ENCODE data around the gene NDUFAF2.

NDUFAF2 gene

DNA sequence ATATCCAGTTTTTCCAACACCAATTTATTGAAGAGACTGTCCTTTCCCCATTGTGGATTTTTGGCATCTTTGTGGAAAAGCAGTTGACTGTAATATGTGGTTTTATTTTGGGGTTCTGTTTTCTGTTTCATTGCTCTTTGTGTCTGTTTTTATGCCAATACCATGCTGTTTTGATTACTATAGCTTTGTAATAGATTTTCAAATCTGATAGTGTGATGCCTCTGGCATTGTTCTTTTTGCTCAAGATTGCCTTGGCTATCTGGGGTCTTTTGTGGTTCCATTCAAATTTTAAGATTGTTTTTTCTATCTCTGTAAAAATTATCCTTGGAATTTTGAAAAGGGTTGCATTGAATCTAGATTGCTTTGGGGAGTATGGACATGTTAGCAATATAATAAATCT lies 99.5 kb downstream of the NDUFAF2 start:
- H3K9me3 Mint-ChIP-seq, result no peaks in the 10 kb centered on the region

DNA sequence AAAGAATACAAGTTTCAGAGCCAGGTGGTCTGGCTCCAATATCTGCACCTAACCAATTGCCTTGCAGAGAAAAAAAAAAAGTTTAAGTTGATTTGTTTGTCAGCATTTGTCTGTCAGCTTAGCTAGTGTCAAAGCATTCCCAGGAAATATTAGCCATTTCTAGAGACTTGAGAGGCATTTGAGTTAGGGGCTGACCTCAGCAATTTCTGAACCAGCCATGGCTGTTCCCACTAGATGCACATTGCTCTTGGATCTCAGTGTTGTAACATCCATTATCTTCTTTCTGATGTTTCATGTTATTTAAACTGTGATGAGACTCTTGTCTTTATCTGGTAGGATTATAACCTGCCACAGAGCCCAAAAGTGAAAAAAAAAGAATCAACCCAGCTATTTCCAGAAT lies 102.3 kb downstream of the NDUFAF2 start:
- no peaks in the 10 kb centered on the region for H3K36me3 Mint-ChIP-seq (ENCODE audit: low read depth)
- H3K27me3 Mint-ChIP-seq, result no peaks in the 10 kb centered on the region
- no peaks in the 10 kb centered on the region for H3K4me1 Mint-ChIP-seq (ENCODE audit: low read depth)
- intact Hi-C loops (cut with micrococcal nuclease), result no loop called here
- no peak overlapping the region for H3K4me3 Mint-ChIP-seq
- no peak overlapping the region for H3K27ac Mint-ChIP-seq
- H3K9me3 Mint-ChIP-seq, result no peaks in the 10 kb centered on the region

More for the DNA sequence above, 99.5 kb downstream of the NDUFAF2 start:
- Mint-ChIP-seq H3K36me3 (ENCODE audit: low read depth) (no peaks in the 10 kb centered on the region), H3K27me3 (no peaks in the 10 kb centered on the region), H3K4me1 (ENCODE audit: low read depth) (no peaks in the 10 kb centered on the region), H3K27ac (no peak overlapping the region), H3K4me3 (no peak overlapping the region)
- intact Hi-C loops (cut with micrococcal nuclease), result no loop called here

DNA sequence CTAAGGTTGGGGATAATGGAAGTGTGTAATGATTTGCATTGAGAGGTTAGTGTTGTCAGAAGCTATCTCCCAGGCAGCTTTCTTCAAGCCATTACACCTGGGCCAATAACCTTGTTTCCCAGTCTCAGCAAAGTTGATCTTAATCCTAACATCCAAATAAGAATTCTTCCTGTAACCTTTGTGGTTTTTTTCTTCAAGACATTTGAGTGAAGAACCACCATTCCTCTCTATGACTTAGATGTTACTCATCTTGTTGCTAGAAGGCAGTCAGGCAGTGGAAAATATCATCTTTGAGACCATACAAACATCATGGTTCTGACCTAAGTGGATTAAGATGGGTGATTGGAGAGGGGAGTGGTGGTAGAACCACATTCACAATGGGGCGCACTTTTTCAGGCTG lies 103.5 kb downstream of the NDUFAF2 start:
- Mint-ChIP-seq H3K36me3 (ENCODE audit: low read depth) (no peaks in the 10 kb centered on the region), H3K9me3 (no peaks in the 10 kb centered on the region), H3K4me3 (no peak overlapping the region), H3K27me3 (no peaks in the 10 kb centered on the region), H3K27ac (no peak overlapping the region), H3K4me1 (ENCODE audit: low read depth) (no peaks in the 10 kb centered on the region)
- intact Hi-C loops (cut with micrococcal nuclease), result no loop called here

DNA sequence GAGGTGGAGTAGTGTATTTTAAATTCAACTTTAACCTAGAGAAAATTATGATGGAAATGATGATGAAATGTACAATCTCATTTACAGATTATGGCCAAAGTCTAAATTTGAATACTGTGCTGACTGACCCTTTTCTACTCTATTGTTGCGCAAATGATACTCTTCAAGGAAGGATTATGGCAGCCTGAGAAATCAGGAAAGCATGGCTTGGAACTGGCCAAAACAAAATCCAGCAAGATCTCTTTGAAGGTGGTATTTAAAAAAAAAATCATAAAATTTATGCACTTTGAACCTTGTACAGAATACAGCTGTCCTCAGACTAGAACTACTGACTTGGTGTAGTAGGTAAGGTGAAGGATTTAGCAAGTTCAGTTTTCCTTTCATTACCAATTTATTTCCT lies 105.3 kb downstream of the NDUFAF2 start:
- H3K27me3 Mint-ChIP-seq, result no peaks in the 10 kb centered on the region
- H3K4me3 Mint-ChIP-seq, result no peak overlapping the region
- no peaks in the 10 kb centered on the region for H3K9me3 Mint-ChIP-seq
- H3K36me3 Mint-ChIP-seq (ENCODE audit: low read depth), result no peaks in the 10 kb centered on the region
- no peaks in the 10 kb centered on the region for H3K4me1 Mint-ChIP-seq (ENCODE audit: low read depth)
- H3K27ac Mint-ChIP-seq, result no peak overlapping the region
- intact Hi-C loops (cut with micrococcal nuclease), result loop anchor here (10.0 kb wide), 1 partner anchor 885 kb away; no protein-coding TSS in a partner anchor

DNA sequence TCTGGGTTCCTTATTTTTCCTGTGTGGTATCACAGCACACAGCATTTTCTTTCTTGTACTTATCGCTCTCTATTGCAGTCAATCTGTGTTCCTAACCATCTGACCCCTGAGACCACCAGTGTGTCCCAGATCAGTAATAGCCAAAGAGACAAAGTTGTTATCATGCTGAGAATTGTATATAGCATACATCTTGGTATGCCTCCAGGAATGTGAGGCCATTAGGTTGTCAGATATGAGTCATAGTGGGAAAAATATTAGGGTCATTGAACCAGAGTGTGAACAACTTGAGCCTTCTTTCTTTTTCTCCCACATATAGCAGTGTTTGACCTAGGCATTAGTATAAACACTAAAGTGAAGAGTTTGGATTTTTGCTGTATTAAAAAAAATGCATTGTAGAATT lies 106.3 kb downstream of the NDUFAF2 start:
- H3K27ac Mint-ChIP-seq, result no peak overlapping the region
- H3K27me3 Mint-ChIP-seq, result no peaks in the 10 kb centered on the region
- H3K4me3 Mint-ChIP-seq, result no peak overlapping the region
- no peaks in the 10 kb centered on the region for H3K9me3 Mint-ChIP-seq
- intact Hi-C loops (cut with micrococcal nuclease), result loop anchor here (10.0 kb wide), 1 partner anchor 884 kb away; no protein-coding TSS in a partner anchor
- no peaks in the 10 kb centered on the region for H3K4me1 Mint-ChIP-seq (ENCODE audit: low read depth)
- no peaks in the 10 kb centered on the region for H3K36me3 Mint-ChIP-seq (ENCODE audit: low read depth)

DNA sequence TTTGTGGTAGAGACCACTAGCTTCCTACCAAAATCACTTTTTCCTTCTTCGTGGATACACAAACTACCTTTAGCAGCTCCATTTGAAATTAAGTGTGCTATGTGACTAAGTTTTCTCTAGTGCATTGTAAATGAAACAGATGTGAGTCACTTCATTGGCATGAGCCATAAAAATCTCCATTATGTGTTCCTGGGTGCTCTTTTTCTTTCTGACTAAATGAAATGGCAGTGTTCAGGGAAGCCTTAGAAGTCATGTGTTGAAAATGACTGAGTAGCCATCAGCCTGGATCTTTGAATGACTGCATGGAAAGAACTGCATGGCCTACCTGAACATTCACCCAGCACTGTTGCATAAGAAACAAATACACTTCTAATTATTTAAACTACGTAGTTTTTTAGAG lies 107.9 kb downstream of the NDUFAF2 start:
- Mint-ChIP-seq H3K4me3 (no peak overlapping the region), H3K4me1 (ENCODE audit: low read depth) (no peaks in the 10 kb centered on the region), H3K27ac (no peak overlapping the region), H3K36me3 (ENCODE audit: low read depth) (no peaks in the 10 kb centered on the region), H3K27me3 (no peaks in the 10 kb centered on the region), H3K9me3 (no peaks in the 10 kb centered on the region)
- intact Hi-C loops (cut with micrococcal nuclease), result loop anchor here (10.0 kb wide), 1 partner anchor 882 kb away; no protein-coding TSS in a partner anchor

DNA sequence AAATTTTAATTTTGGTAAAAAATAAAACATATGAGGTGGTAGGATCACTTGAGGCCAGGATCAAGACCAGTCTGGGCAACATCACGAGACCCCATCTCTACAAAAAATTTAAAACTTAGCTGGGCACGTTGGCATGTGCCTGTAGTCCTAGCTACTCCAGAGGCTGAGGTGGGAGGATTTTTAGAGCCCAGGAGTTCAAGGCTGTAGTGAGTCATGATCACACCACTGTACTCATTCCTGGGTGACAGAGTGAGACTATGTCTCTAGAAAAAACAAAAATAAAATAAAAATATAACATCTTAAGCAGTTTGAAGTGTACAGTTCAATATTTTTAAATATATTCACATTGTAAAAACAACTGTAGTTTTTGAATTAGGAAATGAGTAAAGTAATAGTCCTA lies 108.9 kb downstream of the NDUFAF2 start:
- intact Hi-C loops (cut with micrococcal nuclease), result loop anchor here (2.0 to 10.0 kb wide), 2 partner anchors 763 to 881 kb away; no protein-coding TSS in a partner anchor
- no peaks in the 10 kb centered on the region for H3K27me3 Mint-ChIP-seq
- H3K9me3 Mint-ChIP-seq, result no peaks in the 10 kb centered on the region
- no peak overlapping the region for H3K27ac Mint-ChIP-seq
- no peak overlapping the region for H3K4me3 Mint-ChIP-seq
- no peaks in the 10 kb centered on the region for H3K36me3 Mint-ChIP-seq (ENCODE audit: low read depth)
- H3K4me1 Mint-ChIP-seq (ENCODE audit: low read depth), result no peaks in the 10 kb centered on the region

DNA sequence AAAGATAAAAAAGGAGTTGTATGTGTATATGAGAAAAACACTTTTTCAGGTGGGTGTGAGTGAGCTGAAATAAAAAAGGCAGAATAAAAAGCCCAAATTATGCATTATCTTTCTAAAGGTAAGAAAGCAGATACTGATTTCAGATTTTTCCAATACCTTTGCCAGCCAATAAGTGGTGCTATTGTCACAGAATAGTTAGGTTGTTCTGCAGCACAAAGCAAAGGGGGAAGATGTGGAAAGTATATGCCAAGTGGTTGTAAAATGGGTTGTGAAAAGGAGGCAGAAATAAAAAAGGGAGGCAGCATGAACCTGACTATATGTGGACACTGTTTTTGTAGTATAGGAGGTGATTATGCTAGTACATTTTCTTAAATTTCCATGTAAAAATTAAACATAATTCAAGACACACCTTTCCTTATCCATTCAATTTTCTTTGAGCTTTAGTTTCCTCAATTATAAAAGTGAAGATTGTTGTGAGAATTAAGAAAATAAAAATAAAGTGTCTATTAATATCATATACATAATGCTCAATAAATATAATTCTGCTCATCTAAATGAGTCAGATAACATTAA lies 110.5 kb downstream of the NDUFAF2 start:
- H3K4me3 Mint-ChIP-seq, result no peak overlapping the region
- H3K9me3 Mint-ChIP-seq, result no peaks in the 10 kb centered on the region
- H3K36me3 Mint-ChIP-seq (ENCODE audit: low read depth), result no peaks in the 10 kb centered on the region
- H3K27ac Mint-ChIP-seq, result no peak overlapping the region
- no peaks in the 10 kb centered on the region for H3K27me3 Mint-ChIP-seq
- intact Hi-C loops (cut with micrococcal nuclease), result loop anchor here (1.0 to 10.0 kb wide), 5 partner anchors 277 to 1087 kb away; partner anchors contain the start of gene ZSWIM6
- no peaks in the 10 kb centered on the region for H3K4me1 Mint-ChIP-seq (ENCODE audit: low read depth)

DNA sequence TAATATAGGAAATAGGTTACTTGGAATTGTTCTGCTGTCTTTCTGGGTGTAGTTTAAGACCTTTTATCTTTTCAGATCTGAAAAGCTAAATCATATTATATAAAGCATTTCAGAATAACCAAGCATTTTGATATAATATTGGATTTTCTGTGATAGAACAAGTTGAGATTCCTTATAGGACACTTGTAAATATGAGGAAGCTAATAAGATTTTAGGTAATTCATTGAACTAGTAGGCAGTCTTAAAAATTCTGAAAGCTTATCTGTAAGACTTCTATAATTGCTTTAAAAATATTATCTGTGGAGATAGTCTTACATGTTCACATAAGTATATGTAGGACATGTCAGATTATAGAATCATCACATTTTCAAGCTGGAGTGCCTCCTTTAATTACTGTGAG lies 114.5 kb downstream of the NDUFAF2 start:
- Mint-ChIP-seq H3K4me1 (ENCODE audit: low read depth) (peaks cover 14% of the 10 kb centered on the region), H3K4me3 (no peak overlapping the region), H3K27me3 (no peaks in the 10 kb centered on the region), H3K27ac (no peak overlapping the region), H3K36me3 (ENCODE audit: low read depth) (peaks cover 9% of the 10 kb centered on the region), H3K9me3 (peaks cover 25% of the 10 kb centered on the region)
- intact Hi-C loops (cut with micrococcal nuclease), result loop anchor here (5.0 to 10.0 kb wide), 3 partner anchors 273 to 1083 kb away; partner anchors contain the start of gene ZSWIM6

DNA sequence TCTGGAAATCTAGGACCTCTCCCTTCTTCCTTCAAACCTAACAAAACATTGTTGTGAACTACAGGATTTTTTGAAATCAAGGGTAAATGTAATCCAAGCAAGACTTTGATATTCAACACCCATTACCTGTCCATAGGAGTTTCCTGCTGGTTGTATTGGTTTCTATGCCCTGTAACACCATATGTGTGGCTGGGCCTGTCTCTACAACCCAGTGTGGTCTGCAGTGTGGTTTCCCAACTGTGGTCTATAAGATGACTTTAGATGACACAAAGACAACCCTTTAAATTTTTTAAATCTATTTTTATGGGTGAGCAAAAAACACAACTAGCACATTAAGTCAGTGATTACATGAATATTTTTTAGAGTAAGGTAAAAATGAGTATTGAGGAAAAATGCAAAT lies 124.1 kb downstream of the NDUFAF2 start:
- H3K9me3 Mint-ChIP-seq, result peaks cover 7% of the 10 kb centered on the region
- intact Hi-C loops (cut with micrococcal nuclease), result no loop called here
- H3K4me3 Mint-ChIP-seq, result no peak overlapping the region
- H3K27ac Mint-ChIP-seq, result no peak overlapping the region
- peaks cover 7% of the 10 kb centered on the region for H3K4me1 Mint-ChIP-seq (ENCODE audit: low read depth)
- no peaks in the 10 kb centered on the region for H3K27me3 Mint-ChIP-seq
- H3K36me3 Mint-ChIP-seq (ENCODE audit: low read depth), result no peaks in the 10 kb centered on the region

DNA sequence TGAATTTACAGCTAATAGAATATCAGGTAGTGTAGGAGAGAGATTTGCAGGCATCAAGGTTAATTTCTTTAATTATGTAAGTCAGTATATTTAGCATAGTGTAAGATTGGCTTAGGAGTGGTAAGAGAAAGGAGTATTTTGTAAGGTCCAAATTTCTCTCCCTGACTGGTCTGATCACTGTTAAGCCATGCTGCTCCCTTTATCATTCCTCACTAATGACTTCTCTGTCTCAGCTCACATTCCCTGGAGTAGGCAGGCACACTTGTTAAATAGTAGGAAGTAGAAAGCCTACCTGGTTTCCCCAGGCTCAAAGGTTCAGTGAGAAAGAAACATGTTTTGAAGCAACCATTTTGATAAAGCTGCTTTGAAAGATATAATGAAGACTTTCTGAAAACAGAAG lies 126.5 kb downstream of the NDUFAF2 start:
- Mint-ChIP-seq H3K27me3 (no peaks in the 10 kb centered on the region), H3K27ac (no peak overlapping the region), H3K9me3 (peaks cover 13% of the 10 kb centered on the region), H3K4me1 (ENCODE audit: low read depth) (no peaks in the 10 kb centered on the region), H3K36me3 (ENCODE audit: low read depth) (peaks cover 7% of the 10 kb centered on the region), H3K4me3 (no peak overlapping the region)
- intact Hi-C loops (cut with micrococcal nuclease), result no loop called here

DNA sequence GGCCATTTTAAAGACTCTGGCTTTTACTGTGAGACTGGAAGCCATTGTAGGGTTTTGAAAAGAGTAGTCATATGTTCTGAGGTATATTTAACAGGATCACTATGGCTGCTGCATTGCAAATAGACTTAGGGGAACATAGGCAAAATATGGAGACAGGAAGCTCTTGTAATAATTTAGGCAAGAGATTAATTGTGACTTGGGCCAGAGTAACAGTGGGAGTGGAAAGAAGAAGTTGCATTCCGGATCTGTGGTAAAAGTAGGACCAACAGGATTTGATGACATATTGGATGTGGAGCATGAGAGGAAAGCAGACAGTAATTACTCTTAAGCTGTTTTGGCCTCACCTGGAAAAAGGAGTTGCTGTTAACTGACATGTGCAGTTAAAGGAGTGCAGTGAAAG lies 131.6 kb downstream of the NDUFAF2 start:
- peaks cover 7% of the 10 kb centered on the region for H3K9me3 Mint-ChIP-seq
- no peak overlapping the region for H3K4me3 Mint-ChIP-seq
- H3K36me3 Mint-ChIP-seq (ENCODE audit: low read depth), result peaks cover 7% of the 10 kb centered on the region
- H3K4me1 Mint-ChIP-seq (ENCODE audit: low read depth), result no peaks in the 10 kb centered on the region
- intact Hi-C loops (cut with micrococcal nuclease), result no loop called here
- H3K27me3 Mint-ChIP-seq, result no peaks in the 10 kb centered on the region
- H3K27ac Mint-ChIP-seq, result no peak overlapping the region

DNA sequence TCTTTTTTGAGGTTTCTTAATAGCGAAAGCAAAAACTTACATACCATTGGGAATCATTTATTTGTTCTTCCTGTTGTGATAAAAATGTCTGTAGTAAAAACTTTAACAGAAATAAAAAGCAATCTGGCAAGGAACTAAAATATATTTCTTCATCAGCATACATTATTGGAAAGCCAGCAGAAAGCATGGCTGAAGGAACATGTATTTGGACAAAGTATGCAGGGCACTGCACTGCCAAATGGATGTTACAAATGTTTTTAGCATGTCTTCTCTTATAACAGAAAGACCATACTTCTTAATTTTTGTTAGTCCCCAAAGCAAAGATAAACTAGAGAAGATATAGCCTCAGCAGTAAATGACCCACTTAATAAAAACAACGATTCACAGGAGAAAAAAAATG lies 136.7 kb downstream of the NDUFAF2 start:
- intact Hi-C loops (cut with micrococcal nuclease), result no loop called here
- H3K27me3 Mint-ChIP-seq, result no peaks in the 10 kb centered on the region
- H3K4me1 Mint-ChIP-seq (ENCODE audit: low read depth), result no peaks in the 10 kb centered on the region
- H3K4me3 Mint-ChIP-seq, result no peak overlapping the region
- H3K27ac Mint-ChIP-seq, result no peak overlapping the region
- no peaks in the 10 kb centered on the region for H3K9me3 Mint-ChIP-seq
- H3K36me3 Mint-ChIP-seq (ENCODE audit: low read depth), result peaks cover 6% of the 10 kb centered on the region

DNA sequence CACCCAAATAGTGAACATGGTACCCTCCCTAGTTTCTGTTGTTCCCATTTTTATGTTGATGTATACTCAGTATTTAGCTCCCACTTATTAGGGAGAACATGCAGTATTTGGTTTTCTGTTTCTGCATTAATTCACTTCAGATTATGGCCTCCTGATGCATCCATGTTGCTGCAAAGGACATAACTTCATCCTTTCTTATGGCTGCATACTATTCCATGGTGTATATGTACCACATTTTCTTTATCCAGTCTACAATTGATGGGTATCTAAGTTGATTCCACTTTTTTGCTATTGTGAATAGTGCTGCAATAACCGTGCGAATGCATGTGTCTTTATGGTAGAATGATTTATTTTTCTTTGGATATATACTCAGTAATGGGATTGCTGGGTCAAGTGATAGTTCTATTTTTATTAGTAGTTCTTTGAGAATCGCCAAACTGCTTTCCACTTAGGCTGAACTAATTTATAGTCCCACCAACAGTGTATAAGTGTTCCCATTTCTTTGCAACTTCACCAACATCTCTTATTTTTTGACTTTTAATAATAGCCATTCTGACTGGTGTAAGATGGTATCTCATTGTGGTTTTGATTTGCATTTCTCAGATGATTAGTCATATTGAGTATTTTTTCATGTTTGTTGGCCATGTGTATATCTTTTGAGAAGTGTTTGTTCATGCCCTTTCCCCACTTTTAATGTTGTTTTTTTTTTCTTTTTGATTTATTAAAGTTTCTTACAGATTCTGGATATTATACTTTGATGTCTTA lies 137.7 kb downstream of the NDUFAF2 start:
- Mint-ChIP-seq H3K9me3 (no peaks in the 10 kb centered on the region), H3K36me3 (ENCODE audit: low read depth) (peaks cover 6% of the 10 kb centered on the region)

More for the DNA sequence above, 137.7 kb downstream of the NDUFAF2 start:
- Mint-ChIP-seq H3K27me3 (no peaks in the 10 kb centered on the region), H3K4me1 (ENCODE audit: low read depth) (no peaks in the 10 kb centered on the region), H3K27ac (no peak overlapping the region), H3K4me3 (no peak overlapping the region)
- intact Hi-C loops (cut with micrococcal nuclease), result no loop called here

Measured in dendritic cell treated with granulocyte-macrophage colony-stimulating factor and Interleukin-4, amounts not matched to agents 40 ng/mL and 50 ng/mL, for 4 days (primary cell).